HUES6 (cell line): Measurements from ENCODE around the gene TMEM185B.

Experiments
- H3K27ac ChIP-seq: 2 replicates; pipeline ENCODE4 v1.7.0; 2013; ENCODE audit warnings: low read depth, mild to moderate bottlenecking, low read length, inconsistent platforms
- H3K27me3 ChIP-seq: 2 replicates; pipeline ENCODE4 v1.6.1; 2013; ENCODE audit warnings: low read length; ENCODE audit not compliant: control insufficient read depth, insufficient read depth
- H3K36me3 ChIP-seq: 2 replicates; pipeline ENCODE4 v1.6.1; 2013; ENCODE audit warnings: low read length; ENCODE audit not compliant: control insufficient read depth, insufficient read depth
- H3K4me1 ChIP-seq: 2 replicates; pipeline ENCODE4 v1.6.1; 2013; ENCODE audit warnings: low read length; ENCODE audit not compliant: control insufficient read depth, insufficient read depth
- H3K4me3 ChIP-seq: 2 replicates; pipeline ENCODE4 v1.5.1; 2013; ENCODE audit warnings: low read depth, low read length
- H3K9ac ChIP-seq: one replicate; pipeline ENCODE4 v1.6.1; 2013; ENCODE audit warnings: mild to moderate bottlenecking, low read length
- H3K9me3 ChIP-seq: 2 replicates; pipeline ENCODE4 v1.6.1; 2013; ENCODE audit warnings: low read depth, low read length; ENCODE audit not compliant: control insufficient read depth, insufficient read depth

Gene TMEM185B

DNA sequence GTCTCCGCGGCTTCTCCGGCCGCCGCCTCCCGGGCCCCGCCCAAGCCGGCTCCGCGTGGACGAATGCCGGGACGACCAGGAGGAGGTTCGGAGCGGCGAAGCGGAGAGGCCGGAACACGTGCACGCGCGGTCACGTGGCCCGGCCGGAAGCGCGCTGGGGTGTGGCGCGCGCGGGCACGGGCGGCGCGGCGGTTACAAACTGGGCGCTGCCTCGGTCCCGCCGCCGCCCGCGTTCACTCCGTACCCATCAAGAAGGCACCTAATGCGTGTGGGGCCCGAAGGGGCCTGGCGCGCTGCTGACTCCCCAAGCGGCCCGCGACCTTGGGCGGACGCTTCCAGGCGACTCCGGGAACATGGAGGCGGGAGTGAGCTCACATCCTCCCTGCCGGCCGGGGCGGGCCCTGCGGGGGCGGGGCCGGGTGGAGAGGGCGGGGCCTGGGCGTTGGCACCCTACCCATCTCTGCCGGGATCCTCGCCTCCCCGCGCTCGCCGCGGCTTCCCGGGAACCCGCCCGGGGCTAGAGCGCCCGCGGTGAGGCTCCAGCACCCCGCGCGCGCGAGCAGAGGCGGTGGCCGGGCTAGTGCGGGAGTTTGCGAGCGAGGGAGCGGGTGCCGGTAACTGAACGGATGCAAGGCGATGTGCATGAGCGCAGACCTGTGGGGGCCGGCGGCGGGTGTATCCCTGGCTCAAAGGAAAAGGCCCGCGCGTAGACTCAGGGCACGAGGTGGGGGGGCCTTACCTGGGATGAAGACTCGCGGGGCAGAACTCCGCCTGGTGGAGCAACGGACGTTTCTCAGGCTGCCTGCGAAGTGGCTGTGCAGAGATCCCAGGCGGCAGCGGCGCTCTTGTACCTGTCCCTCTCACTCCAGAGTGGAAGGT lies at the start of gene TMEM185B:
TMEM185B (minus strand) TSS at position 367 of the 879 bp plus-strand sequence. CDS start 424 bp downstream, outside the sequence.
- H3K4me3 ChIP-seq, result peak within 1 kb of the TSS; percentile 73
- peaks cover 6% of the 10 kb centered on the region; the same call in 1 of the 2 replicates for H3K4me1 ChIP-seq
- H3K27me3 ChIP-seq, result peaks cover 39% of the 10 kb centered on the region
- H3K27ac ChIP-seq, result peak within 1 kb of the TSS; percentile 69
- H3K9ac ChIP-seq, result peak within 1 kb of the TSS; percentile 86
- peaks cover 8% of the 10 kb centered on the region for H3K9me3 ChIP-seq
- 0 out of 2 replicates have a peak, but pooled peaks cover 7% of the 10 kb centered on the region for H3K36me3 ChIP-seq

DNA sequence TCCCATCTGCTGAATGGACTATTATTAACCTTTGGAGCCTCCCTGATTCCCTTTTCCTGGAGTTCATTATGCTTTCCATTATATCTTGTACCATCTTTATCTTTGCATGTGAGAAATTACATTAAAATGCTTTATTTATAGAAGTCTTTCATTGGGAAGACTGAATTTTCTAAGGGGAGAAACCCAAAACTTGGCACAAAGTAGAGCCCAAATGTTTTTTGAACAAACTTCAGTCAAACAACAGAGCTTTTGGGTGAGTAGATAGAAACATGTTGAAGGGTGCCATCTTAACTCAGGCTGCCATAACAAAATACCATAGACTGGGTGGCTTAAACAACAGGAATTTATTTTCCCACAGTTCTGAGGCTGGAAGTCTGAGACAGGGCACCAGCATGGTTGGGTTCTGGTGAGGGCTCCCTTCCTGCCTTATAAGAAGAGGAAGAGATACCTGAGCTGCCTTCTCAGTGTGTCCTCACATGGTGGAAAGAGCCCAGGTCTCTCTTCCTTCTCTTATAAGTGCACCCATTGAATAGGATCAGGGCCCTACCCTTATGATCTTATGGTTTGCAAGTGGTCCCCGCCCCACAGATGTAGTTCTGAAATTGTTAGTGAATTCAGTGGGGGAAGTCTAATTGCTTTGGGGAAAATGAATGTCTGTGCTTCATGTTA lies 48.6 kb upstream of the TMEM185B start:
- Histone ChIP-seq H3K27ac (no peak overlapping the region), H3K9ac (no peak overlapping the region), H3K4me1 (no peaks in the 10 kb centered on the region), H3K4me3 (no peak overlapping the region), H3K27me3 (no peaks in the 10 kb centered on the region), H3K9me3 (peaks cover 19% of the 10 kb centered on the region; the same call in 1 of the 2 replicates), H3K36me3 (no peaks in the 10 kb centered on the region; the same call in 1 of the 2 replicates)

- no peak overlapping the region for H3K9ac ChIP-seq
- peaks cover 10% of the 10 kb centered on the region; the same call in 1 of the 2 replicates for H3K9me3 ChIP-seq
- no peak overlapping the region for H3K4me3 ChIP-seq
- H3K4me1 ChIP-seq, result 0 out of 2 replicates have a peak, but pooled peaks cover 2% of the 10 kb centered on the region
- no peaks in the 10 kb centered on the region; the same call in 1 of the 2 replicates for H3K36me3 ChIP-seq
- H3K27ac ChIP-seq, result no peak overlapping the region
- H3K27me3 ChIP-seq, result no peaks in the 10 kb centered on the region
Measured at GRCh38 chr2:120269816-120270215, 46.6 kb upstream of the TMEM185B start.

DNA sequence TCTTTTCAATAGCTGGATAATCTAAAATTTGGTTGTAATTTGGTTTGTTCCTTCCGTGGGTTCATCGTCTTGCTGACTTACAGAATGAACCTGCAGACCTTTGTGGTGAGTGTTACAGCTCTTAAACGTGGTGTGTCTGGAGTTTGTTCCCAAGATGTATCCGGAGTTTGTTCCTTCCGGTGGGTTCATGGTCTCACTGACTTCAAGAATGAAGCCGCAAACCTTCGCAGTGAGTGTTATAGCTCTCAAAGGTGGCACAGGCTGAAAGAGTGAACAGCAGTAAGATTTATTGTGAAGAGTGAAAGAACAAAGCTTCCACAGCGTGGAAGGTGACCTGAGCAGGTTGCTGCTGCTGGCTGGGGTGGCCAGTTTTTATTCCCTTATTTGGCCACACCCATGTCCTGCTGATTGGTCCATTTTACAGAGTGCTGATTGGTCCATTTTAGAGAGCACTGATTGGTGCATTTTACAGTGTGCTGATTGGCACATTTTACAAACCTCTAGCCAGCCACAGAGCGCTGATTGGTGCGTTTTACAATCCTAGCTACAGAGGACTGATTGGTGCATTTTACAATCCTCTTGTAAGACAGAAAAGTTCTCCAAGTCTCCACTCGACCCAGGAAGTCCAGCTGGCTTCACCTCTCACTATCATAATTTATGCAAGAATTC lies 46.0 kb upstream of the TMEM185B start:
- H3K27ac ChIP-seq, result no peak overlapping the region
- no peaks in the 10 kb centered on the region for H3K27me3 ChIP-seq
- no peak overlapping the region for H3K9ac ChIP-seq
- H3K36me3 ChIP-seq, result no peaks in the 10 kb centered on the region; the same call in 1 of the 2 replicates
- peaks cover 10% of the 10 kb centered on the region; the same call in 1 of the 2 replicates for H3K9me3 ChIP-seq
- no peak overlapping the region for H3K4me3 ChIP-seq
- 0 out of 2 replicates have a peak, but pooled peaks cover 2% of the 10 kb centered on the region for H3K4me1 ChIP-seq

- Histone ChIP-seq H3K27ac (no peak overlapping the region), H3K4me3 (no peak overlapping the region), H3K9me3 (peaks cover 6% of the 10 kb centered on the region; the same call in 1 of the 2 replicates), H3K4me1 (0 out of 2 replicates have a peak, but pooled peaks cover 2% of the 10 kb centered on the region), H3K36me3 (no peaks in the 10 kb centered on the region; the same call in 1 of the 2 replicates), H3K9ac (no peak overlapping the region), H3K27me3 (no peaks in the 10 kb centered on the region)
Measured at GRCh38 chr2:120267348-120267747, 44.1 kb upstream of the TMEM185B start.

GRCh38 chr2:120265006-120265405 lies 41.8 kb upstream of the TMEM185B start:
- 0 out of 2 replicates have a peak, but pooled peaks cover 2% of the 10 kb centered on the region for H3K4me1 ChIP-seq

GRCh38 chr2:120262761-120263428 lies 39.7 kb upstream of the TMEM185B start:
- Histone ChIP-seq H3K9me3 (peaks cover 13% of the 10 kb centered on the region), H3K4me3 (no peak overlapping the region), H3K27me3 (no peaks in the 10 kb centered on the region), H3K36me3 (no peaks in the 10 kb centered on the region), H3K9ac (no peak overlapping the region), H3K27ac (no peak overlapping the region), H3K4me1 (0 out of 2 replicates have a peak, but pooled peaks cover 2% of the 10 kb centered on the region)

More at GRCh38 chr2:120265006-120265405, 41.8 kb upstream of the TMEM185B start:
- Histone ChIP-seq H3K9ac (no peak overlapping the region), H3K9me3 (peaks cover 18% of the 10 kb centered on the region), H3K27ac (no peak overlapping the region), H3K27me3 (no peaks in the 10 kb centered on the region), H3K36me3 (no peaks in the 10 kb centered on the region; the same call in 1 of the 2 replicates), H3K4me3 (no peak overlapping the region)

DNA sequence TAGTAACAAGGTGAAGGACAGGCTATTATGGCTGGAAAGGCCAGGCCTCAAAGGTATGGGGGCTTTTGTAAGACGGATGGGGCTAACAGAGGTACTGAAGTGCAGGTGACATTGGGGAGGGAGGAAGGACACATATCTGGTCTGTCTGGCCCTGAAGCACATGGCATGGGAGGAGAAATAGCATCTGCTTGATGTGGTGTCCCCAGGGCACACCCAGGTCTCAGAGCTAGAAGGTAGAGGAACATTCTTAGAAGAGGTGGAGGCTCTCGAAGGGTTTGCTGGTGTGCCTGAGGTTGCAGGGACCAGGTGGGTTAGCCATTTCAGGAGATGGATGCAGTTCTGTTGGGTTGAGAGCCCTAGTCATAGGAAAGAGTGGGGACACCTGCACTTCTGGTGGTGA lies 39.0 kb upstream of the TMEM185B start:
- no peaks in the 10 kb centered on the region for H3K36me3 ChIP-seq

GRCh38 chr2:120261387-120262006 lies 38.3 kb upstream of the TMEM185B start:
- no peaks in the 10 kb centered on the region for H3K36me3 ChIP-seq
- no peak overlapping the region for H3K4me3 ChIP-seq
- H3K27me3 ChIP-seq, result no peaks in the 10 kb centered on the region
- no peak overlapping the region for H3K9ac ChIP-seq
- H3K4me1 ChIP-seq, result 0 out of 2 replicates have a peak, but pooled peaks cover 2% of the 10 kb centered on the region
- no peak overlapping the region for H3K27ac ChIP-seq
- peaks cover 13% of the 10 kb centered on the region for H3K9me3 ChIP-seq

More for the DNA sequence above, 39.0 kb upstream of the TMEM185B start:
- H3K27ac ChIP-seq, result no peak overlapping the region
- peaks cover 13% of the 10 kb centered on the region for H3K9me3 ChIP-seq
- H3K4me1 ChIP-seq, result 0 out of 2 replicates have a peak, but pooled peaks cover 2% of the 10 kb centered on the region
- no peaks in the 10 kb centered on the region for H3K27me3 ChIP-seq
- H3K4me3 ChIP-seq, result no peak overlapping the region
- no peak overlapping the region for H3K9ac ChIP-seq

DNA sequence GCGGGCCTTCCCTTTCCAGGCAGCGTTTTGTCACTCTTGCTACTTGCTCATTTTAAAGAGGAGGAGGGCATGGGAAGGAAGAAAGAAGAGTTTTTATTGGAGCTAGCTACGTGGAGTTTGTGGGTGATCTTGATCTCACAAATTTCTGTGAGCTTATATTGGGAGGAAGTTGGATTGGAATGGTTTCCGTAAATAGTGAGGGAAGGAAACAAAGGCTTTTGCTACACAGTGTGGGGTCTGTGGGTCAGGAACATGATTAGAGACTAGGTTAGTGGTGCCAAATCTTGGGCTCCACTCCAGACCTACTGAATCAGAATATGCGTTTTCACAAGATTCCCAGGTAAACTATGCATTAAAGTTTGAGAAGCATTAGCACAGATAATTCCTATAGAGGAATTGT lies 37.5 kb upstream of the TMEM185B start:
- Histone ChIP-seq H3K9ac (no peak overlapping the region), H3K4me1 (0 out of 2 replicates have a peak, but pooled peaks cover 2% of the 10 kb centered on the region), H3K27ac (no peak overlapping the region), H3K4me3 (no peak overlapping the region), H3K9me3 (peaks cover 13% of the 10 kb centered on the region), H3K27me3 (no peaks in the 10 kb centered on the region), H3K36me3 (no peaks in the 10 kb centered on the region)
